Fibroblast of lung (primary cell): Measurements from ENCODE around the gene KIAA0040.

Experiments used
- EZH2 ChIP-seq: IDR thresholded peaks from 2 replicates; pipeline ENCODE4 v1.5.1; 2012; ENCODE audit warnings: low read length, control low read depth, mild to moderate bottlenecking; ENCODE audit errors: missing control alignments
- TF ChIP-seq, protein P1 (sequence below), 2 donors: IDR thresholded peaks in 1 of 2; conservative IDR thresholded peaks in 1 of 2; 1 replicate in 1 of 2; 2 replicates in 1 of 2; pipeline ENCODE4 v1.5.1; 2011 to 2012; ENCODE audit warnings: low read length in 2 of 2, control low read depth in 1 of 2, inconsistent platforms in 1 of 2, low read depth in 1 of 2, mild to moderate bottlenecking in 1 of 2

DNA sequence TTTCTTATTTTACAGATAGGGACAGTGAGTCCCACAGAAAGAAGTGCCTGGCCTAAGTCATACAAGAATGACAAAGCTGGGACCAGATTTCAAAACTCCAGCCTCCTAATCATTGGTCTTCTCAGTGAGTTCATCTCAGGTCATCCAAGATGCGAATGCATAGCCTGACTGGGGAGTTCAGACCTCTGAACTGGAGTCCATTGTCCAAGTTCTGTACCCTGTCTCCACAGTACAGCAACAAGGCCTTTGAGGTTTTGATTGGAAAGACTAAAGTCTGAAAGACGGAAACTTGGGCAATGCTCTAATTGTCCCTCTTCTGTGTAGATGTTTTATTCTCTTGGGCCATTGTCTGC, 63.0 kb downstream of the KIAA0040 start:
- TF ChIP-seq, protein P1, sequence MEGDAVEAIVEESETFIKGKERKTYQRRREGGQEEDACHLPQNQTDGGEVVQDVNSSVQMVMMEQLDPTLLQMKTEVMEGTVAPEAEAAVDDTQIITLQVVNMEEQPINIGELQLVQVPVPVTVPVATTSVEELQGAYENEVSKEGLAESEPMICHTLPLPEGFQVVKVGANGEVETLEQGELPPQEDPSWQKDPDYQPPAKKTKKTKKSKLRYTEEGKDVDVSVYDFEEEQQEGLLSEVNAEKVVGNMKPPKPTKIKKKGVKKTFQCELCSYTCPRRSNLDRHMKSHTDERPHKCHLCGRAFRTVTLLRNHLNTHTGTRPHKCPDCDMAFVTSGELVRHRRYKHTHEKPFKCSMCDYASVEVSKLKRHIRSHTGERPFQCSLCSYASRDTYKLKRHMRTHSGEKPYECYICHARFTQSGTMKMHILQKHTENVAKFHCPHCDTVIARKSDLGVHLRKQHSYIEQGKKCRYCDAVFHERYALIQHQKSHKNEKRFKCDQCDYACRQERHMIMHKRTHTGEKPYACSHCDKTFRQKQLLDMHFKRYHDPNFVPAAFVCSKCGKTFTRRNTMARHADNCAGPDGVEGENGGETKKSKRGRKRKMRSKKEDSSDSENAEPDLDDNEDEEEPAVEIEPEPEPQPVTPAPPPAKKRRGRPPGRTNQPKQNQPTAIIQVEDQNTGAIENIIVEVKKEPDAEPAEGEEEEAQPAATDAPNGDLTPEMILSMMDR (conservative IDR thresholded peaks at IDR 0.05 in 1 of 2, IDR thresholded peaks at IDR 0.05 in 1 of 2; ENCODE audit: low read depth in 1 of 2, low read length in 2 of 2) = no peak
- TF ChIP-seq EZH2 = no peak
